DMS 273 (cell line): ENCODE measurements around the gene NSMCE1.
"Not testable (repeated sequence)": the region's sequence is repeated elsewhere in the genome, so short reads cannot be mapped to it uniquely, and the experiment has no call there.

ENCODE experiments used
- DNase-seq: peaks from one replicate; lab custom pipeline; 2025; ENCODE audit not compliant: unreplicated experiment; lab: John Stamatoyannopoulos, UW

The NSMCE1 gene

GRCh38 chr16:27303256-27304100 lies 34.9 kb upstream of the NSMCE1 start:
- DNase-seq = no peak

- DNase-seq = no peak
Observed at GRCh38 chr16:27302126-27302525, 33.6 kb upstream of the NSMCE1 start.

- no peak for DNase-seq
Observed at GRCh38 chr16:27301236-27301861, 32.8 kb upstream of the NSMCE1 start.

GRCh38 chr16:27298132-27298531 lies 29.6 kb upstream of the NSMCE1 start:
- DNase-seq = no peak

DNA sequence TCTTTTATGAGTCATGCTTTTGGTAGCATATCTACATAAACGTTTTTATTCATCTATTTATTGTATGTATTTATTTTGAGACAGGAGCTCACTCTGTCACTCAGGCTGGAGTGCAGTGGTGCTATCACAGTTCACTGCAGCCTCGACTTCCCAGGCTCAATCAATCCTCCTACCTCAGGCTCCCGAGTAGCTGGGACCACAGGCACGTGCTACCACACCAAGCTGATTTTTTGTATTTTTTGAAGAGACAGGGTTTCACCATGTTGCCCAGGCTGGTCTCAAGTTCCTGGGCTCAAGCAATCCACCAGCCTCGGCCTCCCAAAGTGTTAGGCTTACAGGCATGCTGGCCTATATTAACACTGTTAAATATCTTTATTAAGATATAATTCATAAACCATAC lies 24.8 kb upstream of the NSMCE1 start:
- no peak for DNase-seq

GRCh38 chr16:27291722-27292240 lies 23.2 kb upstream of the NSMCE1 start:
- no peak for DNase-seq

- DNase-seq = no peak
Observed at GRCh38 chr16:27291106-27291505, 22.5 kb upstream of the NSMCE1 start.

- DNase-seq = no peak
Observed at GRCh38 chr16:27290562-27290961, 22.0 kb upstream of the NSMCE1 start.

GRCh38 chr16:27289669-27290068 lies 21.1 kb upstream of the NSMCE1 start:
- DNase-seq = no peak

DNA sequence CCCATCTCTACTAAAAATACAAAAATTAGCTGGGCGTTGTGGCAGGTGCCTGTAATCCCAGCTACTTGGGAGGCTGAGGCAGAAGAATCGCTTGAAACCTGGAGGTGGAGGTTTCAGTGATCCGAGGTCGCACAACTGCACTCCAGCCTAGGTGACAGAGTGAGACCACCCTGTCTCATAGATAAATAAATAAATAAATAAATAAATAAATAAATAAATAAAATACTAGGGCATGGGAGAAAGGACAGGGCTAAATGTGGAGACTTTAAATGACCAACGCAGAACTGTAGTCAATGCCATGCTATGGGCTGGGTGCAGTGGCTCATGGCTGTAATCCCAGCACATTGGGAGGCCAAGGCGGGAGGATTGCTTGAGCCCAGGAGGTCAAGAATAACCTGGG lies 19.7 kb upstream of the NSMCE1 start:
- DNase-seq = not testable (repeated sequence)

GRCh38 chr16:27287887-27288286 lies 19.3 kb upstream of the NSMCE1 start:
- DNase-seq = no peak

DNA sequence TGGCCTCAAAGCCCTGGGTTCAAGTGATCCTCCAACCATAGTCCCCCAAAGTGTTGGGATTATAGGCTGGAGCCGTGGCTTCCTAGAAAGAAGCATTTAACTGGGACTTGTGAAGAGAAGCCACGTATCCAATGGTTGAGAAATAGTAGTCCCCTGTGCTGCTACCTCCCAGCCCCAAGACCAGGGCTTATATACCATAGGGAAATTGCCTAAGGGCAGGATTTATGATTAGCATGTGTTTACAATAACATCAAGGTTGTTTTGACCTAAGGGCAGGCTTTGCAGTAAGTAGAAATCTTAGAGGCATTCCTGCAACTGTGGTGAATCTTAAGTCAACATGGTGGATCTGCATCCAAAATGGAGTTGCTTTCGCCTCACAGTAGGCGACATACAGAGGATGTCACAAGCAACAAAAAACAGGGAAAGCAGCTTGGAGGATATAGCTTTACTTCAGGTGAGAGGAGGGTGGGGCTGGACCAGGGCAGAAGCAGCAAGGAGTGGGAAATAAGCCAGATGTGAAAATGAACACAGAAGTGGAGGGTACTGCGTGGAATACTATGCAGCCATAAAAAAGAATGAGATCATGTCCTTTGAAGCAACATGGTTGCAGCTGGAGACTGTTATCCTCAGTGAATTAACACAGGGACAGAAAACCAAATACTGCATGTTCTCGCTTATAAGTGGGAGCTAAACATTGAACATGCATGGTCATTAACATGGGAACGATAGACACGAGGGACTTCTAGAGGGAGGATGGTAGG lies 18.7 kb upstream of the NSMCE1 start:
- no peak for DNase-seq

GRCh38 chr16:27286451-27286850 lies 17.9 kb upstream of the NSMCE1 start:
- no peak for DNase-seq

DNA sequence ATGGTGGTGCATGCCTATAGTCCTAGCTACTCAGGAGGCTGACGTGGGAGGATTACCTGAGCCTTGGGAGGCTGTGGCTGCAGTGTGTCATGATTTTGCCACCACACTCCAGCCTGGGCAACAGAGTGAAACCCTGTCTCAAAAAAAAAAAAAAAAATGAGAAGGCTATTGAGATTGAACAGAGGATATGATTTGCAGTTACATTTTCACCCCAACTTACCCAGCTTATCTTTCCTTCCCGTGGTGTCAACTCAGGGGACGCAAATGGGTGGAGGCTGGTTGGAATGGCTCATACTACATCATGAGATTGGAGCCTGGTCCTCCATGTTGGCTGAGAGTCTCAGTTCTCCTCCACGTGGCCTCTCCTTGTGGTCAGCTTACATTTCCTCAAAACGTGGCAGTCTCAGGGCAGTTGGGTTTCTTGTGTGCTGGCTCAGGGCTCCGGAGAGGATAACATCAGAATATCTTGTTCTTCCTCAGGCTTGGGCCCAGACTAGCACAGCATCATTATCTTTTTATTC lies 17.2 kb upstream of the NSMCE1 start:
- no peak for DNase-seq

GRCh38 chr16:27284865-27285675 lies 16.5 kb upstream of the NSMCE1 start:
- no peak for DNase-seq

DNA sequence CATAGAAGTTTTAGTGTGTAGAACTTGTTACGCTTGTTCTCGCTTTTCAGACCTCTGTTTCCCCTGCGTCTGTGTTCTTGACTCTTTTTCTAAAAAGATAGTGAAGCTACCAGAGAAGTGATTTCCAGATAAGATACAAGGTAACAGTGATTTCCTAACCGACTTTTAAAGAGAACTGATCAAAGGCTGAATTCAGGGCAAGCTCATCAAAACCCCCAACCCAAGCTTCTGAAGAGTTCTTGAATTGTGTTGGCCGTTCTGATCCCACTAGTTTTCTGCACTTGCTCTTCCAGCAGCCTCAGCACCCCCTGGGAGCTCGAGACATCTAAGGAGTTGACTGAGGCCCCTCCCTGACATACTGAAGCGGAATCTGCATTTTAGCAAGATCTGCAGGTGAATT lies 12.7 kb upstream of the NSMCE1 start:
- DNase-seq = no peak

DNA sequence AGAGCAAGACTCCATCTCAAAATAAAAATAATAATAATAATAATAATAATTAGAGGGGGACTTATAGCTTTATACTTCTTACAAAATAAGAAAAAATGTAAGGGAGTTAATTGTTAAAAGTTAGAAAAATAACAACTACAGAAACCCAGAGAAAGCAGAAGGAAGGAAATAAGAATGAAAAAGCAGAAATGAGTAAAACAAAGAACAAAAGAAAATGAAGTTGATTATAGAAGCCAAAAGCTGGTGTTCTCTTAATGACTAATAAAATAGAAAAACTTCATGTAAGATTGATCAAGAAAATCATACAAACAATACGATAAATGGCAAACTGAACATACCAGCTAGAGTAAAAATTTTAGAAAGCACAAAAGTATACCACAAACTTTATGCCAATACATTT lies 6.8 kb upstream of the NSMCE1 start:
- no peak for DNase-seq

- DNase-seq = not testable (repeated sequence)
Observed at GRCh38 chr16:27274424-27274874, 5.9 kb upstream of the NSMCE1 start.

DNA sequence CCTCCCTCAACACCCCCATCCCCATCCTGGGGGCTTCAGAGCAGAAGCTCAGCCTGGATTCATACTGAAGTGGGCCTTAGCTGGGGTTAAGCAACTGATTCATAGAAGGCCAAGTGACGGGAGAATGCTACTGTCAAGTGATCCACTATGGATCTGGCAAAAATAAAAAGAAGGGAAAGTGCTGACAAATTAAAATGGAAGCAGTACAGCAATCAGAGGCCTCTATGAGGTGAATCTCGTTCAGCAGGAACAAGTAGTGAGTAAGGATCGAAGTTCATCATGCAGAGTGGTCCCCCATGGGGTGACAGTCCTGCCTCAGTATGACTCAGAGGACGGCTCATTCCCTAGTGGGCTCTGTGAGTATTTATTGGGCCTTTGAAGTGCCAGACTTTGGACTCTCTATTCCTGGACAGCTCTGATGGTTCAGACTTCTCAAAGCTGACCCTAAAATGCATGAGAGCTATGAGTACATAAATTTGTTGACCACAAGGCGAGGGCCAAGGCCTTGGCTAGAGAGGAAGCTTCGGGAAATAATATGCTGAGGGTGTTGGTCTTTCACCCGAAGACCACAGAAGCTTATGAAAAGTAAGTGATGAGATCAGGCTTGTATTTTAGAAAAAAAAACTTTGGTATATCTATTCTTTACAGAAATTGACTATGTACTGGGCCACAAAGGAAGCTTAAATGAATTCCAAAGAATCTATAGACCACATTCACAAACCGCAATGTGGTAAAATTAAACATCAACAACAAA lies 5.3 kb upstream of the NSMCE1 start:
- DNase-seq = no peak

GRCh38 chr16:27273330-27273669 lies 4.7 kb upstream of the NSMCE1 start:
- DNase-seq = no peak
